Measurements from ENCODE around the gene SLC22A23.
A peak's percentile ranks its signal among the peaks of the same experiment; 100 is the strongest.

SLC22A23 gene

GRCh38 chr6:3232017-3232945, 224.6 kb downstream of the SLC22A23 start:
- H3K27ac ChIP-seq, result peak overlapping the region; percentile 82
- CTCF ChIA-PET, result interaction anchor here (1.6 kb wide), 1 partner anchor 12 kb away, joined by 6 read pairs; no protein-coding TSS in a partner anchor
- no peak for DNase-seq (ENCODE audit: low spot score)
- TF ChIP-seq CTCF (conservative IDR thresholded peaks at IDR 0.05; ENCODE audit: low read depth), result no peak
- POLR2A ChIA-PET (ENCODE audit: low non-redundant PET), result no interaction called here

DNA sequence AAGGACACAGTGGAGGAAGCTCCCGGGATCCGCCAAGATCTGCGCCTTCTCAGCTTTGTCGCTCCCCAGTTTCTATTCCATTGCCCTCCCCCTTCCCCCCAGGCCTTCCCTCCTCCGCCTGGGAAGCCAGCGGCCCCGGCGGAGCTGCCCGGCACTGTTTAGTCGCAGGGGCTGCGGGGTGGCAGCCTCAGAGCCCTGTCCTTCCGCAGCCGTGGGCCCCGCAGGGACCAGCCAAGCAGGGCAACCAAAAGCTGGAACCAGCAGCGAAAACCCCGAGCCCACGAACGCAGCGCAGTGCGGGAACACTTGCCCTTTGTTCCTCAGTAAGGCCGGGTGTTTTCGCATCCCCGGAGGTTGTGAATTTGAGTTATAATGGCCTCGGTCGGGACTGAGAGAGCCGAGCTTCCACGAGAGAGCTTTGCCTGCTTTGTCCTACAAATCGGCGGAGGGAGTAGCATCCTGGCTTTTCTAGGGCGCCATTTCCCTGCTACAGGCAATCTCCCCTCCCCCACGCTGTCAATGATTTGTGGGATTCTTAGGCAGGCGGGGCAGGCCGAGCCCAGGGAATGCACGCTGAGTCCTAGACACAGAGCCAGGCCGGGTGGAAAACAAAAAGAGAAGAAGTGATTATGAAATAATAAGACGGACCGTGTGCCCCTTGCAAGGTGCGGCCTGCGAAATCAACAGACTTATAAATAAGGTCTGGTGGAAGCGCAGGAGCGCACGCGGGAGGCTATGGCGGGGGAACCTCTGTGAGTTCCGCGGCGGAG, 225.4 kb downstream of the SLC22A23 start:
- ChIA-PET CTCF (interaction anchor here (0.6 to 1.6 kb wide), 3 partner anchors 11 to 141 kb away, joined by 4 to 6 read pairs (median 4); no protein-coding TSS in a partner anchor), POLR2A (ENCODE audit: low non-redundant PET) (no interaction called here)
- peak overlapping the region; percentile 82 for H3K27ac ChIP-seq
- no peak for TF ChIP-seq CTCF (conservative IDR thresholded peaks at IDR 0.05; ENCODE audit: low read depth)
- DNase-seq (ENCODE audit: low spot score), result peak; percentile 36

DNA sequence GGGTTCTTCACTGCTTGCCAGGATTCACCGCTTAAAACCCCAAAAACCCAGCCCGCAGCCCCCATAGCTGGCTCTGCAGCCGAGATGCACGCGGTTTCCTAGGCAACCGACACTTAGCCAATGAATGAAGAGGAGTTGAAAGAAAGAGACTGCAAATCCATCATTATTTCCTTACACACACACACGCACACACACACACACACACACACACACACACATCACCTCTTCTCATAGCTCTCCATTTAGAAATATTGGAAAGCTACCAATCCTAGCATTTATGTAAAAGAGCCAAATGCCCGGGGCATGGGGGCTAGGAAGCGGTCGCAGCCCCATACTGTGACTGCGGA, 226.0 kb downstream of the SLC22A23 start:
- TF ChIP-seq CTCF (conservative IDR thresholded peaks at IDR 0.05; ENCODE audit: low read depth), result no peak
- POLR2A ChIA-PET (ENCODE audit: low non-redundant PET), result no interaction called here
- CTCF ChIA-PET, result interaction anchor here (0.6 to 1.6 kb wide), 3 partner anchors 10 to 140 kb away, joined by 4 to 6 read pairs (median 4); no protein-coding TSS in a partner anchor
- DNase-seq (ENCODE audit: low spot score), result no peak
- peak overlapping the region; percentile 82 for H3K27ac ChIP-seq

DNA sequence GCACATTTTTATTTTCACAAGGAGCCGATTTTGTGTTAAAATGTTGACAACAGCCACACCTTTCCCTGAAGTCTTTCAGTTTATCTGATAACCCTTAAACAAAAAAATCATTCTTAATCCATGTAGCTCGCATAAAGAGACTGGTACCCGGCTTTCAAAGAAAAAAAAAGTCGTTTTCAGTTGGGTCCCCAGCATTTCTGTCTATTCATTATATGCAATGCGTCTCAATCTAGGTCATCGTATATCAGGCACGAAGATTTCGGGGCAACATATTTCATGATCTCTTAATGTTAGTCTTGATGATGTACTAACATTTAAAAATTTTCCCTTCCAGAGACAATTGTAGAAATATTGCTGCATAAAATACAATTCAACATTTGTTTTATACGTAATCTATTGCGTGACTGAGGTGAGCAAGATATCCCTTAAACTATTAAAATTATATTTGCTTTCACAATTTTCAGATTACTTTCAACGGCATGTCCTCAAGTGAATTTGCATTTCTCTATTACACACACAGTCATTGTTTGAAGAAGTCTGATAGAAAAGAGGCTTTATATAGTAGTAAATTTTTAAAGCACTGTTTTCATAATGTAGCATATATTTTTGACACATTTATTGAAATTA, 226.5 kb downstream of the SLC22A23 start:
- ChIA-PET POLR2A (ENCODE audit: low non-redundant PET) (no interaction called here), CTCF (interaction anchor here (1.2 to 1.6 kb wide), 2 partner anchors 10 to 21 kb away, joined by 4 to 6 read pairs; no protein-coding TSS in a partner anchor)
- TF ChIP-seq CTCF (conservative IDR thresholded peaks at IDR 0.05; ENCODE audit: low read depth), result no peak

DNA sequence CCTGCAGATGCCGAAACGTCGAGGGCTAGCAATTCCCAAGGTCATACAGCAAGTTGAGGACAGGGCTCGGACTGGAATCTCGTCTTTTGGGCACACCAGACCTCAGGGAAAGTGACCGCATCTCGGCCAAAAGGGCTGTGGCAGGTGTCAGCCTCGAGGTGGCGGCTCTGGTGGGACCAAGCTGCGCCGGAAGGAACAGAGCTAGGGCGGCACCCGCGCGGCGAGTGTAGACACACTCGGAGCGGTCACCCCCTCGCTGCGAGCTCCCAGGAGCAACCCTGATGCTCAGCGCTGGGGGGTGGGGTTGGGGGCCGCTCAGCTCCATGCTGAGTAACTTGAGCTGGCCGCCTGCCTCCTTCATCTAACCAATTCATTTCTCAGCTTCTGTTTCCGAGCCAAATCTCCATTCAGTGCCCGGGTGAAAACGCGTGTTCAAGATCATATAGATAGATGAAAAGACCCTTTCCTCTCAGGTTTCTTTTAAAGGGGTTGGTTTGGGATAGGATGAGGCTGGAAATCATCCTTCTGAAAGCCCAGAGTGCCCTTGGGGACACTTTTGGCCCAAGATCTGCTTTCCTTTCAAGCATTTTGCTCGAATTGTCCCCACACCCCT, 227.2 kb downstream of the SLC22A23 start:
- no peak overlapping the region for H3K27ac ChIP-seq
- DNase-seq (ENCODE audit: low spot score), result no peak
- ChIA-PET CTCF (no interaction called here), POLR2A (ENCODE audit: low non-redundant PET) (no interaction called here)
- TF ChIP-seq CTCF (conservative IDR thresholded peaks at IDR 0.05; ENCODE audit: low read depth), result no peak

More for the DNA sequence above, 226.5 kb downstream of the SLC22A23 start:
- no peak overlapping the region for H3K27ac ChIP-seq
- no peak for DNase-seq (ENCODE audit: low spot score)
